Osteoblast (primary cell): ENCODE data around the gene MRC2. TPM values are rescaled to one million over a fixed set of nuclear protein-coding genes. Genes with fewer than 3 reads are reported as not detected.

Experiments used
- DNase-seq: peaks from one replicate; pipeline ENCODE4 v3.0.0; 2011; ENCODE audit warnings: low spot score, mixed read lengths; ENCODE audit not compliant: insufficient read length; ENCODE audit errors: missing footprints
- H2AFZ ChIP-seq: 2 replicates; pipeline ENCODE4 v1.6.0; 2011; ENCODE audit warnings: mild to moderate bottlenecking, low read length
- H3K27ac ChIP-seq: 2 replicates; pipeline ENCODE4 v1.5.1; 2011; ENCODE audit warnings: mild to moderate bottlenecking, low read depth, low read length, moderate library complexity
- H3K27me3 ChIP-seq: 2 replicates; pipeline ENCODE4 v1.6.0; 2012; ENCODE audit warnings: mild to moderate bottlenecking, control low read depth, inconsistent platforms, low read length, moderate library complexity; ENCODE audit not compliant: insufficient read depth
- H3K36me3 ChIP-seq: 2 replicates; pipeline ENCODE4 v1.5.1; 2011; ENCODE audit warnings: mild to moderate bottlenecking, low read length, control low read depth, moderate library complexity; ENCODE audit not compliant: insufficient read depth
- H3K4me1 ChIP-seq: 2 replicates; pipeline ENCODE4 v1.5.1; 2011; ENCODE audit warnings: mild to moderate bottlenecking, low read length, control low read depth, moderate library complexity; ENCODE audit not compliant: insufficient read depth
- H3K4me2 ChIP-seq: 2 replicates; pipeline ENCODE4 v1.6.0; 2011; ENCODE audit warnings: mild to moderate bottlenecking, low read length; ENCODE audit not compliant: insufficient read depth
- H3K4me3 ChIP-seq: fragments of 200-600 bp; sonication (generic); 3 replicates; pipeline ENCODE4 v1.5.1; 2012; ENCODE audit warnings: mild to moderate bottlenecking, low read length, inconsistent platforms; ENCODE audit not compliant: insufficient read depth
- H3K79me2 ChIP-seq: 2 replicates; pipeline ENCODE4 v1.6.0; 2012; ENCODE audit warnings: mild to moderate bottlenecking, low read length, control low read depth, inconsistent platforms; ENCODE audit not compliant: insufficient read depth
- H3K9me3 ChIP-seq: 2 replicates; pipeline ENCODE4 v1.5.1; 2011; ENCODE audit warnings: low read depth, low read length, control low read depth
- H4K20me1 ChIP-seq: 2 replicates; pipeline ENCODE4 v1.6.0; 2012; ENCODE audit warnings: mild to moderate bottlenecking, low read length, control low read depth; ENCODE audit not compliant: insufficient read depth
- CTCF ChIP-seq: IDR thresholded peaks from 2 replicates; pipeline ENCODE4 v1.5.1; 2011; ENCODE audit warnings: mild to moderate bottlenecking, low read depth, low read length, moderate library complexity; ENCODE audit errors: extremely low read depth
- total RNA-seq: library from RNA; depleted of rRNA; stranded (reverse); fragments of >200 nt; gene quantifications from 2 replicates; pipeline ENCODE4 v1.2.3, GENCODE V29; 2012

MRC2 gene
- total RNA-seq, 1 donor, result 552 TPM

- no peak overlapping the region for H3K4me3 ChIP-seq
- H3K27ac ChIP-seq, result no peak overlapping the region
- H3K9me3 ChIP-seq, result no peaks in the 10 kb centered on the region
- DNase-seq, result no peak
- TF ChIP-seq CTCF, result peak; percentile 21
- no peak overlapping the region for H3K4me2 ChIP-seq
- peaks cover 43% of the 10 kb centered on the region for H3K36me3 ChIP-seq
- H3K27me3 ChIP-seq, result no peaks in the 10 kb centered on the region
- no peaks in the 10 kb centered on the region for H4K20me1 ChIP-seq
- peaks cover 4% of the 10 kb centered on the region for H3K4me1 ChIP-seq
- H3K79me2 ChIP-seq, result peaks cover 18% of the 10 kb centered on the region
- H2AFZ ChIP-seq, result no peak overlapping the region
These were observed 35.0 kb upstream of the MRC2 start for GRCh38 chr17:62592341-62593099.

GRCh38 chr17:62595484-62595883, 32.0 kb upstream of the MRC2 start:
- no peak overlapping the region for H3K27ac ChIP-seq
- H3K27me3 ChIP-seq, result no peaks in the 10 kb centered on the region
- H3K4me2 ChIP-seq, result no peak overlapping the region
- peaks cover 57% of the 10 kb centered on the region for H3K36me3 ChIP-seq
- TF ChIP-seq CTCF, result no peak
- no peaks in the 10 kb centered on the region for H4K20me1 ChIP-seq
- no peak overlapping the region for H2AFZ ChIP-seq
- no peak for DNase-seq
- peaks cover 4% of the 10 kb centered on the region for H3K4me1 ChIP-seq
- H3K79me2 ChIP-seq, result peaks cover 15% of the 10 kb centered on the region
- H3K9me3 ChIP-seq, result no peaks in the 10 kb centered on the region
- no peak overlapping the region for H3K4me3 ChIP-seq

- H4K20me1 ChIP-seq, result no peaks in the 10 kb centered on the region
- H3K9me3 ChIP-seq, result no peaks in the 10 kb centered on the region
- H2AFZ ChIP-seq, result no peak overlapping the region
- no peak for TF ChIP-seq CTCF
- no peak overlapping the region for H3K27ac ChIP-seq
- no peaks in the 10 kb centered on the region for H3K27me3 ChIP-seq
- H3K4me2 ChIP-seq, result no peak overlapping the region
- DNase-seq, result no peak
- peaks cover 65% of the 10 kb centered on the region for H3K36me3 ChIP-seq
- peaks cover 6% of the 10 kb centered on the region for H3K4me1 ChIP-seq
- H3K4me3 ChIP-seq, result no peak overlapping the region
- H3K79me2 ChIP-seq, result peaks cover 15% of the 10 kb centered on the region
These were observed 30.8 kb upstream of the MRC2 start for GRCh38 chr17:62596662-62597061.

- no peak for TF ChIP-seq CTCF
- H4K20me1 ChIP-seq, result no peaks in the 10 kb centered on the region
- H3K4me2 ChIP-seq, result no peak overlapping the region
- H3K9me3 ChIP-seq, result no peaks in the 10 kb centered on the region
- H3K27ac ChIP-seq, result no peak overlapping the region
- no peak overlapping the region for H3K4me3 ChIP-seq
- H3K27me3 ChIP-seq, result no peaks in the 10 kb centered on the region
- H3K79me2 ChIP-seq, result peaks cover 15% of the 10 kb centered on the region
- DNase-seq, result no peak
- no peak overlapping the region for H2AFZ ChIP-seq
- H3K36me3 ChIP-seq, result peaks cover 69% of the 10 kb centered on the region
- H3K4me1 ChIP-seq, result peaks cover 7% of the 10 kb centered on the region
These were observed 30.3 kb upstream of the MRC2 start for GRCh38 chr17:62597150-62597549.
